Endodermal cell (in vitro differentiated cells): Measurements from ENCODE around the gene VAMP4. TPM values are rescaled to one million over a fixed set of nuclear protein-coding genes. Genes with fewer than 3 reads are reported as not detected.
A peak's percentile ranks its signal among the peaks of the same experiment; 100 is the strongest.

Source experiments
- DNase-seq: peaks from one replicate; pipeline ENCODE4 v3.0.0-alpha.2; 2017
- H3K27ac ChIP-seq: 2 replicates; pipeline ENCODE4 v1.5.1; 2013; ENCODE audit warnings: mild to moderate bottlenecking, low read depth, low read length, moderate library complexity
- H3K27me3 ChIP-seq: 2 replicates; pipeline ENCODE4 v1.6.1; 2013; ENCODE audit warnings: mild to moderate bottlenecking, low read length, moderate library complexity; ENCODE audit not compliant: insufficient read depth, control insufficient read depth, poor library complexity, severe bottlenecking
- H3K36me3 ChIP-seq: 2 replicates; pipeline ENCODE4 v1.7.0; 2013; ENCODE audit warnings: mild to moderate bottlenecking, low read length, moderate library complexity; ENCODE audit not compliant: control insufficient read depth, insufficient read depth
- H3K4me1 ChIP-seq: one replicate; pipeline ENCODE4 v1.7.0; 2013; ENCODE audit warnings: low read length; ENCODE audit not compliant: control insufficient read depth, insufficient read depth
- H3K4me3 ChIP-seq: 2 replicates; pipeline ENCODE4 v1.5.1; 2013; ENCODE audit warnings: mild to moderate bottlenecking, low read length, moderate library complexity
- H3K9ac ChIP-seq: 2 replicates; pipeline ENCODE4 v1.6.1; 2013; ENCODE audit warnings: mild to moderate bottlenecking, low read length, moderate library complexity; ENCODE audit not compliant: poor library complexity, severe bottlenecking; ENCODE audit errors: extremely low read depth
- H3K9me3 ChIP-seq: 2 replicates; pipeline ENCODE4 v1.6.1; 2013; ENCODE audit warnings: mild to moderate bottlenecking, low read length, moderate library complexity; ENCODE audit not compliant: control insufficient read depth
- H3K27ac Mint-ChIP-seq: 2 replicates; pipeline ENCODE4 v1.8.0; 2020; ENCODE audit warnings: mixed read lengths
- H3K27me3 Mint-ChIP-seq: 2 replicates; pipeline ENCODE4 v1.8.0; 2021; ENCODE audit warnings: mild to moderate bottlenecking, mixed read lengths; ENCODE audit not compliant: insufficient read depth
- H3K36me3 Mint-ChIP-seq: 2 replicates; pipeline ENCODE4 v1.8.0; 2020; ENCODE audit warnings: low read depth, mixed read lengths
- H3K4me1 Mint-ChIP-seq: 2 replicates; pipeline ENCODE4 v1.8.0; 2020; ENCODE audit warnings: mixed read lengths
- H3K4me3 Mint-ChIP-seq: 2 replicates; pipeline ENCODE4 v1.8.0; 2020; ENCODE audit warnings: mild to moderate bottlenecking, moderate library complexity, mixed read lengths
- H3K9me3 Mint-ChIP-seq: 2 replicates; pipeline ENCODE4 v1.8.0; 2020; ENCODE audit warnings: mild to moderate bottlenecking, mixed read lengths
- CTCF ChIP-seq: fragments of 200-600 bp; sonication (generic); conservative IDR thresholded peaks from 2 replicates; pipeline ENCODE4 v1.5.0; 2021; ENCODE audit warnings: antibody characterized with exemption, mild to moderate bottlenecking
- WGBS, 2 experiments: methylation state at CpG; one replicate each; pipeline versions ENCODE4 v1.1.5 to v1.1.7; 2013; ENCODE audit warnings: missing lambda C conversion rate in 2 of 2, mixed read lengths in 1 of 2; ENCODE audit not compliant: insufficient coverage in 1 of 2, insufficient read length in 1 of 2; 5-methylcytosine and 5-hydroxymethylcytosine counted together
- total RNA-seq, 2 donors: library from RNA; stranded (reverse); fragmentation: NEBNext Ultra II Directional in 1 of 2; extraction: Animal tissue kit (Norgen Biotek cat#: 25700) in 1 of 2; gene quantifications; 2 replicates in 1 of 2; 3 replicates in 1 of 2; pipeline ENCODE4 v1.2.1, GENCODE V29; 2021

Gene VAMP4
- total RNA-seq, 2 donors from 2014 or later, result 6.2 to 6.9 TPM

- Mint-ChIP-seq H3K9me3 (no peaks in the 10 kb centered on the region), H3K27ac (no peak overlapping the region), H3K36me3 (no peaks in the 10 kb centered on the region), H3K27me3 (peaks cover 44% of the 10 kb centered on the region), H3K4me3 (no peak overlapping the region), H3K4me1 (peaks cover 6% of the 10 kb centered on the region)
- no peak overlapping the region for H3K27ac ChIP-seq
- H3K27me3 ChIP-seq, result peaks cover 5% of the 10 kb centered on the region
- no peak for DNase-seq
- no peak overlapping the region for H3K9ac ChIP-seq
- H3K4me3 ChIP-seq, result no peak overlapping the region
- no peaks in the 10 kb centered on the region for H3K9me3 ChIP-seq
- H3K36me3 ChIP-seq, result no peaks in the 10 kb centered on the region
- peaks cover 4% of the 10 kb centered on the region for H3K4me1 ChIP-seq
- WGBS, 2 experiments, result 82 to 89% methylated on average over 4 to 6 of the region's 6 CpGs
- no peak for TF ChIP-seq CTCF
These were observed 86.1 kb downstream of the VAMP4 start for GRCh38 chr1:171655746-171656116.

- Histone ChIP-seq H3K27ac (no peak overlapping the region), H3K36me3 (no peaks in the 10 kb centered on the region), H3K9ac (no peak overlapping the region), H3K27me3 (peaks cover 5% of the 10 kb centered on the region), H3K4me1 (peaks cover 4% of the 10 kb centered on the region), H3K9me3 (no peaks in the 10 kb centered on the region), H3K4me3 (no peak overlapping the region)
- H3K27me3 Mint-ChIP-seq, result peaks cover 44% of the 10 kb centered on the region
- 58 to 62% methylated on average over 14 to 24 of the region's 24 CpGs for WGBS, 2 experiments
- H3K36me3 Mint-ChIP-seq, result no peaks in the 10 kb centered on the region
- DNase-seq, result peak; percentile 96
- peak overlapping the region; percentile 29 for H3K4me3 Mint-ChIP-seq
- peak; percentile 95 for TF ChIP-seq CTCF
- peaks cover 6% of the 10 kb centered on the region for H3K4me1 Mint-ChIP-seq
- no peaks in the 10 kb centered on the region for H3K9me3 Mint-ChIP-seq
- peak overlapping the region; percentile 34 for H3K27ac Mint-ChIP-seq
These were observed 86.7 kb downstream of the VAMP4 start for GRCh38 chr1:171654942-171655745.

- WGBS, 2 experiments, result 84 to 85% methylated on average over 6 to 8 of the region's 8 CpGs
- Histone ChIP-seq H3K9me3 (no peaks in the 10 kb centered on the region), H3K9ac (no peak overlapping the region), H3K4me3 (no peak overlapping the region), H3K27ac (no peak overlapping the region), H3K27me3 (peaks cover 5% of the 10 kb centered on the region), H3K4me1 (peaks cover 4% of the 10 kb centered on the region), H3K36me3 (no peaks in the 10 kb centered on the region)
- DNase-seq, result no peak
- TF ChIP-seq CTCF, result no peak
- no peak overlapping the region for H3K4me3 Mint-ChIP-seq
- no peak overlapping the region for H3K27ac Mint-ChIP-seq
- H3K27me3 Mint-ChIP-seq, result peaks cover 38% of the 10 kb centered on the region
- no peaks in the 10 kb centered on the region for H3K9me3 Mint-ChIP-seq
- no peaks in the 10 kb centered on the region for H3K36me3 Mint-ChIP-seq
- H3K4me1 Mint-ChIP-seq, result peaks cover 6% of the 10 kb centered on the region
These were observed 87.5 kb downstream of the VAMP4 start for GRCh38 chr1:171654201-171654941.
